ENCODE measurements around the gene SYNPR. TPM values are rescaled to one million over a fixed set of nuclear protein-coding genes. Genes with fewer than 3 reads are reported as not detected.
"Not testable (repeated sequence)": the region's sequence is repeated elsewhere in the genome, so short reads cannot be mapped to it uniquely, and the experiment has no call there.

SYNPR gene
- total and polyA plus RNA-seq, 9 donors = not detected

- TF ChIP-seq CTCF (IDR thresholded peaks at IDR 0.05) (no peak), POLR2A (IDR thresholded peaks at IDR 0.05) (no peak), EP300 (IDR thresholded peaks at IDR 0.05) (no peak)
- 52 to 66% (median 54%) methylated on average over 5 of the region's 5 CpGs for WGBS, 3 donors
- H3K27me3 ChIP-seq = no peaks in the 10 kb centered on the region
- no peaks in the 10 kb centered on the region for H3K4me1 ChIP-seq (ENCODE audit: insufficient read depth)
- H3K27ac ChIP-seq = no peak overlapping the region
- H3K9me3 ChIP-seq = no peaks in the 10 kb centered on the region
- H3K36me3 ChIP-seq = no peaks in the 10 kb centered on the region
- intact Hi-C loops (cut with DNase I) = no loop called here
- DNase-seq = no peak
- H3K4me3 ChIP-seq = no peak overlapping the region
Measured at GRCh38 chr3:63644212-63644797, 366.2 kb downstream of the SYNPR start.

GRCh38 chr3:63644928-63645781, 367.0 kb downstream of the SYNPR start:
- 64 to 70% (median 68%) methylated on average over 25 of the region's 25 CpGs for WGBS, 3 donors
- intact Hi-C loops (cut with DNase I); H3K27ac ChIP-seq; H3K4me1 ChIP-seq (ENCODE audit: insufficient read depth); H3K27me3 ChIP-seq; H3K36me3 ChIP-seq; H3K4me3 ChIP-seq; H3K9me3 ChIP-seq; DNase-seq: not testable (repeated sequence)

GRCh38 chr3:63652066-63652725, 374.1 kb downstream of the SYNPR start, which contains the start of gene SNTN:
SNTN (plus strand) TSS chr3:63652675; CDS start chr3:63652688, 13 bp downstream.
- DNase-seq = no peak
- H3K27ac ChIP-seq = no peak within 1 kb of the TSS
- TF ChIP-seq EP300 (IDR thresholded peaks at IDR 0.05) (no peak), POLR2A (IDR thresholded peaks at IDR 0.05) (no peak), CTCF (IDR thresholded peaks at IDR 0.05) (no peak)
- no peaks in the 10 kb centered on the region for H3K27me3 ChIP-seq
- H3K4me3 ChIP-seq = no peak within 1 kb of the TSS
- intact Hi-C loops (cut with DNase I) = no loop called here
- 84 to 85% (median 84%) methylated on average over 5 of the region's 5 CpGs for WGBS, 3 donors
- no peaks in the 10 kb centered on the region for H3K36me3 ChIP-seq
- H3K9me3 ChIP-seq = no peaks in the 10 kb centered on the region
- H3K4me1 ChIP-seq (ENCODE audit: insufficient read depth) = peaks cover 2% of the 10 kb centered on the region

- Histone ChIP-seq H3K27ac (no peak overlapping the region), H3K36me3 (no peaks in the 10 kb centered on the region), H3K4me3 (no peak overlapping the region), H3K27me3 (no peaks in the 10 kb centered on the region), H3K9me3 (no peaks in the 10 kb centered on the region), H3K4me1 (ENCODE audit: insufficient read depth) (peaks cover 2% of the 10 kb centered on the region)
- no peak for DNase-seq
- intact Hi-C loops (cut with DNase I) = no loop called here
- TF ChIP-seq CTCF (IDR thresholded peaks at IDR 0.05) (no peak), EP300 (IDR thresholded peaks at IDR 0.05) (no peak), POLR2A (IDR thresholded peaks at IDR 0.05) (no peak)
- 58 to 73% (median 67%) methylated on average over 4 of the region's 4 CpGs for WGBS, 3 donors
Measured at GRCh38 chr3:63654211-63654610, 376.1 kb downstream of the SYNPR start.
